ENCODE measurements around the gene WNT9B.

GRCh38 chr17:46894024-46894423, 42.6 kb downstream of the WNT9B start:
- TF ChIP-seq, protein P1, sequence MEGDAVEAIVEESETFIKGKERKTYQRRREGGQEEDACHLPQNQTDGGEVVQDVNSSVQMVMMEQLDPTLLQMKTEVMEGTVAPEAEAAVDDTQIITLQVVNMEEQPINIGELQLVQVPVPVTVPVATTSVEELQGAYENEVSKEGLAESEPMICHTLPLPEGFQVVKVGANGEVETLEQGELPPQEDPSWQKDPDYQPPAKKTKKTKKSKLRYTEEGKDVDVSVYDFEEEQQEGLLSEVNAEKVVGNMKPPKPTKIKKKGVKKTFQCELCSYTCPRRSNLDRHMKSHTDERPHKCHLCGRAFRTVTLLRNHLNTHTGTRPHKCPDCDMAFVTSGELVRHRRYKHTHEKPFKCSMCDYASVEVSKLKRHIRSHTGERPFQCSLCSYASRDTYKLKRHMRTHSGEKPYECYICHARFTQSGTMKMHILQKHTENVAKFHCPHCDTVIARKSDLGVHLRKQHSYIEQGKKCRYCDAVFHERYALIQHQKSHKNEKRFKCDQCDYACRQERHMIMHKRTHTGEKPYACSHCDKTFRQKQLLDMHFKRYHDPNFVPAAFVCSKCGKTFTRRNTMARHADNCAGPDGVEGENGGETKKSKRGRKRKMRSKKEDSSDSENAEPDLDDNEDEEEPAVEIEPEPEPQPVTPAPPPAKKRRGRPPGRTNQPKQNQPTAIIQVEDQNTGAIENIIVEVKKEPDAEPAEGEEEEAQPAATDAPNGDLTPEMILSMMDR (IDR thresholded peaks at IDR 0.05), result no peak
- TF ChIP-seq EZH2 (IDR thresholded peaks at IDR 0.05) (no peak), EZH2phosphoT487 (IDR thresholded peaks at IDR 0.05) (no peak)
